PC-3 (cell line): ENCODE measurements around the gene CERS6.

ENCODE experiments used
- CTCF ChIP-seq: fragments of 300-600 bp; sonication (generic); conservative IDR thresholded peaks from 2 replicates; pipeline ENCODE4 v1.5.1; 2017; ENCODE audit warnings: antibody characterized with exemption, low read depth, mild to moderate bottlenecking, low read length
- EZH2phosphoT487 ChIP-seq: fragments of 300-600 bp; sonication (generic); IDR thresholded peaks from 2 replicates; pipeline ENCODE4 v1.6.1; 2018; ENCODE audit warnings: mild to moderate bottlenecking, antibody characterized with exemption, low read length, borderline replicate concordance

GRCh38 chr2:168700615-168701245 is 244.7 kb downstream of the CERS6 start:
- TF ChIP-seq CTCF = no peak
- no peak for TF ChIP-seq EZH2phosphoT487
